Hindlimb muscle (tissue), 1 donor: ENCODE data around the gene KRT222. TPM values are rescaled to one million over a fixed set of nuclear protein-coding genes. Genes with fewer than 3 reads are reported as not detected.

ENCODE experiments used
- DNase-seq: peaks from one replicate; pipeline ENCODE4 v3.0.0-alpha.2; 2013
- polyA plus RNA-seq: library from polyadenylated mRNA; unstranded; fragments of 120-200 nt; gene quantifications from one replicate; pipeline ENCODE4 v1.2.1, GENCODE V29; 2013; ENCODE audit not compliant: insufficient read length

Gene KRT222
- polyA plus RNA-seq, 1 donor, result 0.08 TPM

DNA sequence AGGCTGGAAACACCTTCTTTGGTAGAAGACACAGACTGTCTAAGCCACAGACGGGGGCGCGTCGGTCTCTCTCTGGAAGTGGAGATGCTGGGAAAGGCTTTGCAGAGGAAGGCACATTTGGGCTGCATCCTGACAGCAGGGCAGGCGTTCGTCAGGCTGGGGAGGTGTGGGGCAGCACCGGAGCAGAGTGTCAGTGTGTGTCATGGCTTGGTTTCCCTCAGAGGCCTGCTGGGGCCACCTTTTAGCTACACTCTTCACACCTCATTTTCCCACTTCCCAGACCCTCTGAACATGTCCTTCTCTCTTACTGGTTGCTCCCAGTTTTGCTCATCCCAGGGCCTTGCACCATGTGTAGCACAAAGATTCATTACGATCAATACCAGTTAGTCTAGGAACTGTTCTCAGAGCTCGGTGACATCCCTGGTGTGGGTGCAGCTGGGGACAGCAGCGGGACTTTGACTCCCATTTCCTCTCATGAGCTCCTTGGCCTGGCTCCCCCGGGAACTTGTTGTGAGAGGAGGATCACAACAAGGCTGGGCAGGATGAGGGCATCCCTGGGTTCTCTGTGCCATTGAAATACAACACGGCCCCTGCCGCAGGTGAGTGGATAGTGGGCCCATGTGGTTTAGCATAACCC is 50.4 kb downstream of the KRT222 start:
- DNase-seq, result no peak

DNA sequence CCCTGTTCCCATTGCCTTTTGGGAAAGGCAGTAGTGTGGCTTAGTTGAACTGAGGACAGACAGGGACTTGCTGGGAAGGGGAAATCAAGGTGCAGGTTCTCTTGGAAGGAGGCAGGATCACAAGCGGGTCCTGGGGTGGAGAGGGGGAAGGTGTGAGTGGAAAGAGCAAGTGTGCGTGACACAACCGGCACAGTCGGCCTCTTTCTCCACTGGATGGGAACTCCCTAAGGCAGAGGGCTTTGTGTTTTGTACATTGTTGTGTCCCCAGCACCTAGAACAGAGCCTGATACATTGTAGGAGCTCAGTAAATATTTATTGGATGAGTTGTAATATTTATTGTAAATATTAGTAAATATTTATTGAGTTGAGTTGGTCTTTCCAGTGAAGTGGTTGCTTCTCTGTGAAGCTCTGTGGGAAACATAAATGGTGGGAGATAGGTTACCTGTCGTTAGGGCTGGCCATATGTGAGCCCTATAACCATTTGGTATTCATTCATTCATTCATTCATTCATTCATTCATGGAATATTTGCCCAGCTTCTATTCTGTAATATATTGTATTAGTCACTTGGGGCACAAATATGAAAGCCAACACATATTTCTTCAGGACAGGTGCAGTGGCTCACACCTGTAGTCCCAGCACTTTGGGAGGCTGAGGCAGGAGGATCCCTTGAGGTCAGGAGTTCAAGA is 51.4 kb downstream of the KRT222 start:
- DNase-seq, result no peak

DNA sequence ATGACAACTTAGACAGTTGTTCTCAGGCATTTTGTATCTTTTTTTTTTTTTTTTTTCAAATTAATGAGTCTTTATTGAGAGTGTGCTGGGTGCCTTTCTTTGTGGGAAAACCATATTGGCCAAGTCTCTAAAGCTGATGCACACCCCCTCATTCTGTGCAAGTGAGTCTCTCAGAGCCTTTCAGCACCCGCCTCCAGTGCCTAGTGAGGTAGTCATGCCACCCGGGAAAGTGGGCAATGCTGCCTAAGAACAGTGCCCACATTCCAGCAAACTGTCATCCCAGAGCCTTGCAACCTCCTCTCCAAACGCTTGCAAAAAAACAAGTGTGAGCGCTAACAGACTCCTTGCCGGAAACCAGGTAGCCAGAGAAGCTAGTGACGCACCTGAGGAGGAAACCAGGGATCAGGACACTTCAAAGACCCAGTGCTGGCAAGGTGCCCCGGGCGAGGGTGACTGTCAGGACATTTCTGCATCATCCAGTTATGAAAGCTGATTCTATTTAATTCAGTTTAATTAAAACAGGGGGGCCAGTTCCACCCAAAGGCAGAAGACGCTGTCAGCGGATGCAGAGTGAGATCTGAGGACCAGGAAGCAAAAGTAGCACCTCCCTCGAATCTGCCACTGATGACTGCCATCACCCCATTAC is 52.3 kb downstream of the KRT222 start:
- no peak for DNase-seq

DNA sequence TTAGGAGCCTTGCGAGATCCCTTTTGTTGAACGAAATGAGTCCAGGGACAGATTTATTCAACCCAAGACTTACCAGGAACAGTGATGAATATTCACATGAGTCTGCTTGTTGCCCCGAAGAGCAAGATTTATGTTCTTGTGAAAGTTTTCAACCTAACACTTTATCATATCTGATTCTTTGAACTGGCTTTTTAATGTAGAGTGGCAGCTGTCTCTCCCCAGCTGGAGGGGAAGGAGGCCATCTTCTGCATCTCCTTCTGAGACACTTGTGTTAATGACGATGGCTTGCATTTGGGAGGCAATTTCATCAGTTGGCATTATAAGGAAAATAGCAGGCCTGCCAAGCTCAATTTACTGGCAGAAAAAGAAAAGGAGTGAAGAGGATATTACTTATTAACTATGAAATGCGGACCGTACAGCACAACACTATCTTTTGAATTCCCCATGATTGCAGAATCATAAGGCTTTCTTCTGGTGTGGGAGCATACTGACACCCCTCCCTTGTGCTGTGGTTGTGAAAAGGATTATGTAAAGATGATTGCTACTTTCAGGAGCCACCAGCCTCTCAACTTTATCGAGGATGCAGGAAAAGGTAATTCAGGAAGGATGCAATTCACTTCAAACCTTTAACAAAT is 53.0 kb downstream of the KRT222 start:
- DNase-seq, result no peak

DNA sequence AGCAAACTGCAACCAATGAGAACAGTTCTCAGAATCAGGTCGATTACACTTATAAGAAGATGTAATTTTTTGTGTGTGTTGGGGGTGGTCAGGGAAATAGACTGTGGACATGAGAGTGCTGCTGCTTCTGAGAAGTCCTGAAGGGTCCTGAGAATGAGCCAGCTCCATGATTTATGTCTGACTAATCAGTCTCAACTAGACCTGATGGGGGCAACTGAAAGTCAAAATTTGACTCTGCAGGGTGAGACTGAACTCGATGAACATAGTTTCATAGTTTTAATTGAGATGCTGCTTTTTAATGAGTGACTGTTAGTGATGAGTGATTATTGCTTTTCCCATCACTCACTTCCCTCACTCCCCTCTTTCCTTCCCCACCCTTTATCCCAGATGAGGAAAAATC is 54.6 kb downstream of the KRT222 start:
- DNase-seq, result no peak

DNA sequence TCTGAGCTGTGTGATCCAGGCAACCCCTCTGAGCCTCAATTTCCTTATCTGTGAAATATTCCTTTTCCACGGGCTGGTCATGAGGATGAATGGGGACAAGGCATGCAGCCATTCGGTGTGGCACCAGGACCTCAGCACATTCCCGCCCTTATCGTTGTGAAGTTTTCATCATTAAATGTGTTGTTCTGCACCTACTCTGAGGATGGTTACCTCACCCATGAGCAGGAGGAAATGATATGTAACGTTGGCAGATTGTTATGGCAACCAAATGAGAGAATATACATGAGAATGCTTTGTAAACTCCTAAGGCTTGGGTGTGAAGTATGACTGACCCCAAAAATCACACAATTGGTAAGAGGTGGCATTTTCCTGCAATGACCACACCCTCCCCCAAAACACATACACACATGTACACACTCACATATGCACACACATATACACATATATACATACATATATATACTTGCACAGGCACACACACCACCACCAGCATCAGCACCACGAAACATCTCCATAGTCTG is 56.9 kb downstream of the KRT222 start:
- DNase-seq, result no peak

DNA sequence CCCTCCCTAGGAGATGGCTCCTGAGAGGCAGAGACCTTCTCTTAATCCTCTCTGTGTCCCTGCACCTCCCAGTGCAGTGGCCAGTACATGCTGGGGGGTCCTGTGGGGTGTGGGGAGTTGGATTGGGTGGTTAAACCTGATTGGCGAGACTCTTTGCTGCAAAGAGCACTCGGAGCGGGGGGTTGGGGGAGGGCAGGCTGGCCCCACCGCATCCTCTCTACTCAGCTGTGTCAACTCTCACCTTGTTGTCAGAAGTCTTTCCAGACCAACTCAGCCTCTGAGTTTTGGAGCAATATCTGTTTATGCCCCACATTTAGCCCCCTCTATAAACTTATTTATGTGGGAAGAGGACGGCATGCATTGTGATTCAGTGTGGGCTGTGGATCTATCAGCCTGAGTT is 57.3 kb downstream of the KRT222 start:
- DNase-seq, result no peak

DNA sequence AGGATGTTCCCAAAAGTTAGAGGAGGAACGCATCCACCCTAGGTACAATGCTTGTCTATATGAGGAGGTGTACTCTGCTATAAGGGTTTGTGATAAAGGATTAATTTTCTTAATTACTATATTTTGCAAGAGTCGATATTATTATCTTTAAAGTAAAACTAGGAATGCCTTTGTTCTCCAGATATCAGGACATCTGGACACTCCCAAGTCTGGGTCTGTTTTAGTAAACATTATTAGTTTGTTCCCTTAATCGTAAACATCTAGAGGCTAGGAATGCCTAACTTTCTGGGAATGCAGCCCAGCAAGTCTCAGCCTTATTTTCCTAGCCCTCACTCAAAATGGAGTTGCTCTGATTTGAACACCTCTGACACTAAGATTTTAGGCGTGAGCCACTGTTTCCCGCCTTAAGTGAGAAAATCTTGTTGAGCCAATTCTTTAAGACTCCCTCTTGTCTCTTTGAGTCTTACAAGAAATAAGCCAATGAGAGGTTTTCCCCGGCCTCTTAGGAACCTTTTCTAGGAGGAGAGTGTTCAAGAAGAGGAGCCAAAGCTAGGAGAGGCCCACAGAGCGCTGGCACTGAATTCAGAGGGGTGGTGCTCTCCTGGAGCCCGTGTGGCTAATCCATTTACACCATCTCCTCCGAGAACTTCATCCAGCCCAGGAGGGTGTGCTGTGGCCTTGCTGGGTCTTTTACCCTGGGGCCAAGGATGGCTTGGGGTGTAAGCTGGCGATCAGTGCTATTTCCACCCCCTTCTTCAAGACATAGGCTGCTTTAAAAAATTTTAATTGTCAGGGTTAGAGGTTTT is 58.2 kb downstream of the KRT222 start:
- DNase-seq, result no peak

DNA sequence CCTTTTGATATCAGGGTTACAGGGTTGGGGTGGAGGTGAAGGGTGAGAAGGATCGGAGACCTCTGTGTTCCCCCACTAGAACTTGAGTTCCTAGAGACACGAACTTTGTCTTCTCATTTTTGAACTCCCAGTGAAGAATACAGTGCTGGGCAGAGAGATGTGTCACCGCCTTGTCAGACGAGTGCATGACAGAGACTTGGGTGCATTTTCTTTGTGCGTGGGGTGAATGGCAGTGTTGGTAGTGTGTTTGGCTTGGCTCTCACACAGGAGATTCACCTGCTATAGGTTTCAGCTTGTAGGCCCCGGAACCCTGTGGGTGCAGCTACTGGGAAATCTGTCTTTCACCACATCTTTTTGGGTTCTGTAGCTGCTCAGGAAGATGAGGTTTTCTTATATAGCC is 59.7 kb downstream of the KRT222 start:
- DNase-seq, result no peak

Other genes starting within 250 kb of the KRT222 start
- gene TOP2A, start 247.3 kb downstream of the KRT222 start, polyA plus RNA-seq, result 45.8 TPM
- 240 TPM for gene IGFBP4, start 221.7 kb downstream of the KRT222 start, polyA plus RNA-seq
- 0.14 TPM for gene TNS4, start 163.6 kb downstream of the KRT222 start, polyA plus RNA-seq
- gene CCR7, start 99.7 kb downstream of the KRT222 start, polyA plus RNA-seq, result 0.49 TPM
- gene SMARCE1, start 17.4 kb downstream of the KRT222 start, polyA plus RNA-seq, result 113 TPM
- not detected for gene KRT24, start 38.6 kb upstream of the KRT222 start, polyA plus RNA-seq
- gene KRT25, start 90.2 kb upstream of the KRT222 start, polyA plus RNA-seq, result 0.19 TPM
- gene KRT26, start 107.0 kb upstream of the KRT222 start, polyA plus RNA-seq, result not detected
- not detected for gene KRT27, start 117.4 kb upstream of the KRT222 start, polyA plus RNA-seq
- not detected for gene KRT28, start 134.8 kb upstream of the KRT222 start, polyA plus RNA-seq
- gene KRT10, start 157.4 kb upstream of the KRT222 start, polyA plus RNA-seq, result 61.7 TPM
- gene KRT12, start 202.0 kb upstream of the KRT222 start, polyA plus RNA-seq, result 0.31 TPM
- gene KRT20, start 220.1 kb upstream of the KRT222 start, polyA plus RNA-seq, result not detected